HG03280 (cell line): ENCODE results near the gene TTC29.
"Not testable (repeated sequence)": the region's sequence is repeated elsewhere in the genome, so short reads cannot be mapped to it uniquely, and the experiment has no call there.

Source experiments
- ATAC-seq: cut with Tn5 transposase; IDR thresholded peaks from one replicate; pipeline ENCODE4 v1.9.1; 2021; ENCODE audit warnings: mild to moderate bottlenecking, moderate library complexity; ENCODE audit not compliant: unreplicated experiment

TTC29 gene

DNA sequence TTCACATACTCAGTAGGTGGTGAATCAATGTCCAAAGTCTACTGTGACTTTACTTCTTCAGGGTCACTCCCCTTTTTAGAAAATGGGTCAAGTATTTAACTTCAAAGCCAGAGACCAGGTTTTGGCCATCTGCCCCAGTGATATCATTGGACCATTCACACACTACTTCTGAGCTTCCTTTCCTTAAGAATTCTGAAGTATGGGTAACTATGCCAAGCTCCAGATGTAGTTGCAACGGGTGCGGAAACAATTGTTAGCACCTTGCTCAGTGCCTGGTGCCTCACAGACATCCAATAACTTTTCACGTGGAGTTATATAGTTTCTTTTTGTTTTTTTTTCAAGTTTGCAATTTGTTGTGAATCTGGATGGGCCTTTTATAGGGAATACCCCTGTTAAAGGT lies 62.6 kb downstream of the TTC29 start:
- ATAC-seq = no peak

DNA sequence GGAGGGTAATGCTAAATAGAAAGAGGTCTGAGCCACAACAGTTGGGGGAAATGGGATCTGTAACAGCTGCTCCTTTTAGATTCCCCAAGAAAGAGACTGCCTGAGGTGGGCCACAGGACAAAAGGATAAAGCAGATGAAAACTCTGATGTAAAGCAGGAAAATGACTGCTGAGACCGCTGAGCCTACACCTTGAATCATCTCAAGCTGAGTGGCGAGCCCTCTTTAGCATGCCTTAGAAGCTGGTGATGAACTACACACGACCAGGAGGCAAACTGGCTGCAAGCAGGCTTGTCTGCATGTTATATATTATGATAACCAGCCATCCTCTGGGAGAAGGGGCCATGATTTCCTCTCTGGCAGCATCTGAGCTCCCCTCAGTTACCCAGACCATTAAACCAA lies 88.4 kb downstream of the TTC29 start:
- ATAC-seq = no peak

GRCh38 chr4:146855761-146856160 lies 89.9 kb downstream of the TTC29 start:
- ATAC-seq = no peak

GRCh38 chr4:146852360-146852759 lies 93.3 kb downstream of the TTC29 start:
- ATAC-seq = no peak

GRCh38 chr4:146847345-146847744 lies 98.3 kb downstream of the TTC29 start:
- no peak for ATAC-seq

- ATAC-seq = no peak
Observed at GRCh38 chr4:146846882-146847281, 98.8 kb downstream of the TTC29 start.

GRCh38 chr4:146844761-146845160 lies 100.9 kb downstream of the TTC29 start:
- no peak for ATAC-seq

DNA sequence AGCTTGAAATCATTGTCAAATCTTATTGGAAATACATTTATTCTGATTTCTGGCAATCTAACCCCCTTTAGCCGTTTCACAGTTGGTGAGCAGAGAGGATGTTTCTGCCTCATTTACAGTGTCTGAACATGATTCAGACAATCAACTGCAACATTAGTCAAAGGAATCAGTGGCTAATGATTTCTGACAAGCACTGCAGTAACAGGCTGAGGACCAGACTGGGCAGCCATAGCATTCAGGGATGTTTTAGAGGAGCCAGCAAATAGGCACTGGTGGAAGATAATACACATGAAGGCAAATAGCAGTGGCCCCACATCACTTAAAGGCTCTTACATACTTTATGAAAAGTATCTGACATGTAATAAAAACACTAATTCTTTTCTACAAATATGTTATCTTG lies 102.8 kb downstream of the TTC29 start:
- ATAC-seq = no peak

GRCh38 chr4:146840731-146841130 lies 104.9 kb downstream of the TTC29 start:
- ATAC-seq = no peak

- ATAC-seq = no peak
Observed at GRCh38 chr4:146835096-146835495, 110.6 kb downstream of the TTC29 start.

DNA sequence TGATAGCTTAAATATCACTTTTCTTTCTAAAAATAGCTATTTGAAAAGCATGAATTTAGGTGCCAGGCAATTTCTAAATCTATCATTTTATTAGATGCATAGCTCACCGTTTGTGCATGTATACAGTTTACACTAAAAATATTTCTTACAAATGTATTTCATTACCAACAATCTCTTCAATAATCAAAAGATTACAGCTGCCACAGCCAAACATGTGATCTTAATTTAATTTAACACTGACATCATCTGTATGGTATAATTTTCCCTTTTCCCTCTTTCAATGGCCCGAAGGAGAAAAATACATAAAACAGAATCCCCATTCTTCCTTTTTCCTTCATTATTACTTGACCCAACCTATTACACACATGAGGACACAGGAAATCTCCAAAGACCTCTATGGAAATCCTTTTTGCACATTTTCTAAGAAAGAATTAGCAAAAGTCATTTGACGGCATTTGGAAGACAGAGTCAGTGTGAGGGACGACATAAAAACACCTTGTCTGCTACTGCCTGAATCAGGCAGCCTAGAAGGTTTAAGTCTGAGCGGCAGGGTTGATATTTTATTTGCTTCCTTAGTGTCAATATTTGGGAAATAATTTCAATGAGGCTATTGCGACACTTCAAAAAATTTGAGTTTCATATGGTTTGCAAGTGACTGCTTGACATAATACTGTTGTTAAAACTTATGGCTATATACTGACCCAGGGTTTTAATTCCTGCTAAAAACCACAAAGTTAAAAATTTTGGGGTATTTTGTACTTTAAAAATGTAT lies 111.2 kb downstream of the TTC29 start:
- ATAC-seq = no peak

DNA sequence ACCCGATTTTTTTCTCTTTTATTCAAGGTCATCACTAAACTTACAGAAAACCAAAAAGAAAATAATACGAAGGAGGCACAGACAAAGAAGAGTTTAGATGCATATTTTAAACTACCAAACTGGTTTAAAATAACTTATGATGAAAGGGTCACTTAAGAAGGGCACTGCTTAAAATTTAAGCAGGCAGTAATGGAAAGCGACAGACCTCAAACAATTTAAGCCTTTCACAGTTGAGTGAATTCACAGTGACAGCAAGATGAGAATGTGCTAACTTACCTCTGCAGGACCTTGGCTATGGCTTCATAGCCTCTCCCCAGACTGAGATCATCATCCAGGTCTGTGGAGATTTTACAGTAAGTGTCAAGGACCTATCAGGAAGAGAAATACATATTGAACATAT lies 112.1 kb downstream of the TTC29 start:
- ATAC-seq = no peak

- not testable (repeated sequence) for ATAC-seq
Observed at GRCh38 chr4:146822980-146823379, 122.7 kb downstream of the TTC29 start.

- ATAC-seq = no peak
Observed at GRCh38 chr4:146814750-146815149, 130.9 kb downstream of the TTC29 start.

DNA sequence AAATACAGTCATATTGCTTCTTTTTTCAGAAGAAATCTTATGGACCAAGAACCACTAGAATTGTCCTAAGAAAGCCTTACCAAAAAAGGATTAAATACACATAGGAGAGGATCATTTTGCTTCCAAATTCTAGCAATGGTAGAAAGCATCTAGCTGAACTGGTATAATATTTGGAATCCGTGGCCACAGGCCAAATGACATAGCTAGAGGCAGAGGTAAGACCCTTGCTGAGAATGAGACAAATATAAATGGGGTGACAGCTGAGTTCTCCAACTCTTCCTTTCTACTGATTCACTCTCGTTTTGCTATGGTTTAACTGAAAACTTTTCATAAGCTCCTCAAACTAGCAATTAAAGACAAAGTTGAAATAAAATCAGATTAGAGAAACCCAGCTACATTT lies 150.0 kb downstream of the TTC29 start:
- no peak for ATAC-seq

- no peak for ATAC-seq
Observed at GRCh38 chr4:146793727-146794126, 151.9 kb downstream of the TTC29 start.

GRCh38 chr4:146791439-146791838 lies 154.2 kb downstream of the TTC29 start:
- ATAC-seq = no peak

- ATAC-seq = no peak
Observed at GRCh38 chr4:146790515-146790914, 155.1 kb downstream of the TTC29 start.

DNA sequence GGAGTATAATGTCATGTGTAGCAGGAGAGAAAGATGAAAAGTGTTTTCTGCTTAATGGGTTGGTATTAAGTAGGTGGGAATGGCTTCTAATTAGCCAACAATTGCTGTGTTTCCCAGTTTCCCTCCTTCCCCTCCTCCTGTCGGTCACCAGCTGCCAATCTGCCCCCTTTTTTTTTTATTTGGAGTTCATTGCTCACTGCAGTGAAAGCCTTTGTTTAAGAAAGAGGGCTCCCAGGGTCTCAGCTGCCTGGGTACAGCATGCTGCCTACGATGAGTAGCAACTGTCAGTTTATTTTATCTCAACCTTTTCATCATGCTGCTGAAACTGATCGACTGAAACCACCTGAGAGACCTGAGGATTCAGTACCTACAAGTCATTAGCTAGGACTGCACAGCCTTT lies 157.9 kb downstream of the TTC29 start:
- ATAC-seq = no peak

DNA sequence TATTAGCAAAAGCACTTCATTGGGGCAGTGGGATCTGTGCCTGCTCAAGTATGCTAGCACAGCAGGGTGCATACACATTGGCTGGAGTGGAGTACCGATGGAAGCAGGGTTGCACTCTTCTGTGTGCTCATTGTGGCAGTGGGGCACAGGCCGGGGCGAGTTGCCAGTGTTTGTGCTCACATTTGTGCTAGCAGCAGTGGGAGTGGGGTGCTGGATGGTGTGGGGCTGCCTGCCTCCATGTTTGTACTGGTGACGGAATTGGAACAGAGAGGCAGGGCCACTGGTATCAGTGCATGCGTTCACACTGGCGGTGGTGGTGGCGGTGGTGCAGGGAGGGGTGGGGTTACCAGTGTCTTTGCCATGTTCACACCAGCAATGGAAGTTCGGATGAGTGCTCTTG lies 169.0 kb downstream of the TTC29 start:
- ATAC-seq = no peak

DNA sequence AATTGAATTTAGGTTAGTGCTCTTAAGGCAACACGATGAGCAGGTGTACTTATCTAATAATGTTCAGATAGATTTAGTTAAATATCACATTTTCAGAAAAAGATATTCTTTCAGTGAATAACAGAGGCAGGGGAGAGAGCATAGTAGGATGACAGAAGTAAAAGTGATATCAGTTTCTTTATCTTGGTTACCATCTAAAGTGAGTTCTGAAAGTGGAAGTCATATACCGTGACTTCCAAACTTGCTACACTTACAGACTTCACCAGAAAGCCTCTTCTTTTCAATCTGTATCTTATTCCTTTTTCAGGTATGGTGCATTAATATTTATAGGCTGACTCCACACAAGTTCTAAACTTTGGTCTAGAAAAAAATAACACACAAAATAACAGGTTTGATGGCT lies 182.1 kb downstream of the TTC29 start:
- ATAC-seq = no peak

DNA sequence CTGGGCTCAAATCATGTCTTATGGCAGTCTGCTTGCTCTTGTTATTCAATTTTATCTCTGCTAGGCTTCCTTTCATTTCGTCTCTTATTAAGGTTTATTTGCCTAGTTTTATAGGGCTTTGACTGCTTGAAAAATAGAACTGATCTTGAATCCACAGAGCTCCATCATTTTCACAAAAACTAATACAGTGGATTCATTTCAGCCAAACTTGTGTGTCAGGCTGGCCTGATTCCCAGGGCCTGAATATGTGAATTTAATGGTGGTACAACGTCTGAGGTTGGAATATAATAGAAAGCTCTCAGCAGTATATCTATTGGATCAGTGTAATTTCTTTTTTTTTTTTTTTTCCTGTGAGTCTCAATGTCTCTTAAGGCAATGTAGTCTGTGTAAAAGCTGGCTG lies 183.6 kb downstream of the TTC29 start:
- ATAC-seq = no peak

DNA sequence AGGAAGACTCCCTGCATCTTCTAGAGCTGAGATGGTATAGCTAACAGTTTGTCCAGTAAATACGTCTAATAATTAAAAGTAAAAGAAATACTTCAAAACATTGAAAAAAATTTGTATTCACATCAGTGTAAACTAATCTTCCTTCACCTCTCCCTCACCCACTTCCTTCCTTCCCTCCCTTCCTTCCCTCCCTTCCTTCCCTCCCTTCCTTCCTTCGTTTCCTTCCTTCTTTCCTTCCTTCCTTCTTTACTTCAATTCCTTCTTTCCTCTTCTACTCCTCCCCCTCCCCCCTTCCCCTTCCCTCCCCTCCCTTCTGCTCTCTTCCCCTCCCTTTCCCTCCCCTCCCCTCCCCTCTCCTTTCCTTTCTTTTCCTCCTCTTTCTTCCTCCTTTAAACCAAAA lies 203.2 kb downstream of the TTC29 start:
- no peak for ATAC-seq
